Prostate gland (tissue), 2 donors: ENCODE data around the gene SIRT2. TPM values are rescaled to one million over a fixed set of nuclear protein-coding genes. Genes with fewer than 3 reads are reported as not detected.

Source experiments
- DNase-seq: peaks from one replicate; pipeline ENCODE4 v3.0.0-alpha.2; 2019; ENCODE audit warnings: low spot score
- H3K27ac ChIP-seq, 2 donors: fragments of 200-600 bp; sonication (generic); 2 replicates each; pipeline ENCODE4 v1.5.1; 2017 to 2019
- H3K27me3 ChIP-seq: fragments of 200-600 bp; sonication (generic); replicated peaks from 2 replicates; pipeline ENCODE4 v1.5.1; 2019; ENCODE audit not compliant: insufficient read depth
- H3K36me3 ChIP-seq, 2 donors: fragments of 200-600 bp; sonication (generic); 1 replicate in 1 of 2; 2 replicates in 1 of 2; pipeline versions ENCODE4 v1.5.1 to v1.8.1; 2017 to 2019
- H3K4me1 ChIP-seq: fragments of 200-600 bp; sonication (generic); replicated peaks from 2 replicates; pipeline ENCODE4 v1.5.1; 2019
- H3K4me3 ChIP-seq, 2 donors: fragments of 200-600 bp; sonication (generic); 2 replicates each; pipeline ENCODE4 v1.5.1; 2017 to 2019
- H3K9me3 ChIP-seq: fragments of 200-600 bp; sonication (generic); 2 replicates; pipeline ENCODE4 v1.5.1; 2017
- CTCF ChIP-seq, 4 experiments: fragments of 200-600 bp in 2 of 4; fragments of 450-650 bp in 2 of 4; sonication (generic) in 2 of 4; IDR thresholded peaks; 1 replicate in 3 of 4; 2 replicates in 1 of 4; pipeline ENCODE4 v1.5.1; 2016 to 2019; ENCODE audit warnings: antibody characterized with exemption in 4 of 4, mild to moderate bottlenecking in 2 of 4, moderate library complexity in 2 of 4
- POLR2A ChIP-seq: fragments of 450-650 bp; IDR thresholded peaks from one replicate; pipeline ENCODE4 v1.6.1; 2016; ENCODE audit warnings: antibody characterized with exemption, mild to moderate bottlenecking
- POLR2AphosphoS5 ChIP-seq: sonication (generic); formaldehyde crosslinking; IDR thresholded peaks from one replicate; pipeline ENCODE4 v1.6.1; 2017; ENCODE audit warnings: antibody characterized with exemption
- WGBS: methylation state at CpG from one replicate; pipeline ENCODE4 v1.1.5; 2018; 5-methylcytosine and 5-hydroxymethylcytosine counted together
- intact Hi-C: fragments of 100-400 bp; cut with DNase I; formaldehyde crosslinking; loops from one replicate; pipeline ENCODE4 v1.14.2; 2022
- total RNA-seq, 2 donors: library from RNA; depleted of rRNA; stranded (reverse); fragments of >200 nt; gene quantifications; one replicate each; pipeline ENCODE4 v1.1.0, GENCODE V29; 2016

SIRT2 gene
- total RNA-seq, 2 donors from 2014 or later: 55.8 to 89.0 TPM

- H3K9me3 ChIP-seq: no peaks in the 10 kb centered on the region
- TF ChIP-seq POLR2A (no peak), CTCF (IDR thresholded peaks at IDR 0.05) (no peak), POLR2AphosphoS5 (no peak)
- H3K4me3 ChIP-seq: no peak overlapping the region
- H3K4me1 ChIP-seq: peaks cover 5% of the 10 kb centered on the region
- H3K27ac ChIP-seq: no peak overlapping the region
- DNase-seq: no peak
- no peaks in the 10 kb centered on the region for H3K36me3 ChIP-seq
- intact Hi-C loops: no loop called here
- WGBS: 86% methylated on average over 4 of the region's 4 CpGs
- H3K27me3 ChIP-seq: no peaks in the 10 kb centered on the region
Measured at GRCh38 chr19:38928391-38929001, 29.1 kb upstream of the SIRT2 start.

DNA sequence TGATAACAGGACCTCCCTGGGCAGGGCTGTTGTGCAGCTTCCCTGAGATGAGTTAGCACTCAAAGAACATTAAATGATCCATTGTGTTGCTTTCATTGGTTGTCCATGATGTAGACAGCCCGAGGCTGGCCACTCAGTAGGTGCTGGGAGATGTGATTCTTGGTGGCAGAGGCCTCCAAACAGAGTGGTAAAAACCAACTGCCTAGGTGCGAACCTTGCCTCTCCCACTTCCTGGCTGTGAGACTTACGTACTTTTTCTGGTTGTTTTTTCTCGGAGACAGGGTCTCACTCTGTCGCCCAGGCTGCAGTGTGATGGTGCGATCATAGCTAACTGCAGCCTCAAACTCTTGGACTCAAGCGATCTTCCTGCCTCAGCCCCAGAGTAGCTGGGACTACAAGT is 25.0 kb upstream of the SIRT2 start:
- intact Hi-C loops: no loop called here
- no peaks in the 10 kb centered on the region for H3K4me1 ChIP-seq
- H3K36me3 ChIP-seq: no peaks in the 10 kb centered on the region
- H3K27ac ChIP-seq: no peak overlapping the region
- H3K4me3 ChIP-seq: no peak overlapping the region
- TF ChIP-seq POLR2AphosphoS5 (no peak), POLR2A (no peak), CTCF (IDR thresholded peaks at IDR 0.05) (no peak)
- no peaks in the 10 kb centered on the region for H3K27me3 ChIP-seq
- WGBS: 99% methylated on average over 7 of the region's 7 CpGs
- H3K9me3 ChIP-seq: no peaks in the 10 kb centered on the region
- no peak for DNase-seq

GRCh38 chr19:38922482-38922881 is 23.1 kb upstream of the SIRT2 start:
- H3K27me3 ChIP-seq: no peaks in the 10 kb centered on the region
- DNase-seq: no peak
- no peaks in the 10 kb centered on the region for H3K9me3 ChIP-seq
- no peak overlapping the region for H3K27ac ChIP-seq
- no peak for TF ChIP-seq POLR2A
- no peak for TF ChIP-seq POLR2AphosphoS5
- no peak for TF ChIP-seq CTCF (IDR thresholded peaks at IDR 0.05)
- H3K36me3 ChIP-seq: no peaks in the 10 kb centered on the region
- H3K4me1 ChIP-seq: no peaks in the 10 kb centered on the region
- WGBS: 90% methylated on average over 5 of the region's 5 CpGs
- H3K4me3 ChIP-seq: no peak overlapping the region
- intact Hi-C loops: no loop called here

DNA sequence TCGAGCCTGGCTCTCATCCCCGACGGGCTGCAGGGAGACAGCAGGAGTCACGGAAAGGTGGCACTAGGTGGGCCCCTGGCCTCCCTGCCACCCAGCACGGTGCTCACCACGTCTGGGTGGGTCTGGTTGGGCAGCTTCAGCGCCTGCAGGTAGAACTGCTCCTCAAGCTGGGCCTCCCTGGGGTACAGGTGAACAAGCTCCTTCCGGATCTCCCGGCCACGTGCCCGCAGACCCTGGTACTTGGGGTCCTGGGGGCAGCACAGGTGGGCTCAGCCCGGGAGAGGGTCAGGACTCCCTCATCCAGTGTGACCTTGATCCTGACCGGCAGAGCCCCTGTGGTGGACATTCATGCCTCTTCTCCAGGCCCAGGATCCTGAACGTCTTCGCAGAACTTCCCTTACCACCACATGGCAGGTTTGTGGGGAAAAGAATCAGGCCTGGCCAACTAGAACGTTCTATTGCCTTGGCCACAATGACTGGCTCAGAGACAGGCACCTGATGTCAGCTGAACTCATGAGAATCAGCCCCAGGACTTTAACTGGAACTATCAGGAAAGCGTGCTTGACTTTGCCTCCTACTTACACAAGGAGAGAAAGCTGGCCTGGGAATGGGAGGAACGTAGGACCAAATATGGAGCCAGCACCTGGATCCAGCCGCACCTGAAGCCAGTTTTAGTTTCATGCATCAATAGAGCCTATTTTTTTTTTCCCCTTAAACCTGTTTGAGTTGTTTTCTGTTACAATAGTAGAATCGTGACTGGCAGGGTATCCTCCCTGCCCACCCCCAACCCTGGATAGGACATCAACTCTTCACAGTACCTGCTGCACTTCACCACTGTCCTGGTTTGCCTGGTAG is 22.2 kb upstream of the SIRT2 start:
- whole genome bisulfite sequencing: 87% methylated on average over 20 of the region's 20 CpGs
- intact Hi-C loops: no loop called here
- H3K4me1 ChIP-seq: no peaks in the 10 kb centered on the region
- no peak for TF ChIP-seq POLR2A
- TF ChIP-seq POLR2AphosphoS5: no peak
- no peak for TF ChIP-seq CTCF (IDR thresholded peaks at IDR 0.05)
- H3K27me3 ChIP-seq: no peaks in the 10 kb centered on the region
- H3K27ac ChIP-seq: no peak overlapping the region
- no peaks in the 10 kb centered on the region for H3K9me3 ChIP-seq
- H3K4me3 ChIP-seq: no peak overlapping the region
- no peak for DNase-seq
- no peaks in the 10 kb centered on the region for H3K36me3 ChIP-seq
